NCI-H128 (cell line): ENCODE data around the gene KMT2E.
A peak's percentile ranks its signal among the peaks of the same experiment; 100 is the strongest.
"Not testable (repeated sequence)": the region's sequence is repeated elsewhere in the genome, so short reads cannot be mapped to it uniquely, and the experiment has no call there.

Experiments
- DNase-seq: peaks from one replicate; lab custom pipeline; 2025; ENCODE audit not compliant: unreplicated experiment; lab: John Stamatoyannopoulos, UW

KMT2E gene, protein sequence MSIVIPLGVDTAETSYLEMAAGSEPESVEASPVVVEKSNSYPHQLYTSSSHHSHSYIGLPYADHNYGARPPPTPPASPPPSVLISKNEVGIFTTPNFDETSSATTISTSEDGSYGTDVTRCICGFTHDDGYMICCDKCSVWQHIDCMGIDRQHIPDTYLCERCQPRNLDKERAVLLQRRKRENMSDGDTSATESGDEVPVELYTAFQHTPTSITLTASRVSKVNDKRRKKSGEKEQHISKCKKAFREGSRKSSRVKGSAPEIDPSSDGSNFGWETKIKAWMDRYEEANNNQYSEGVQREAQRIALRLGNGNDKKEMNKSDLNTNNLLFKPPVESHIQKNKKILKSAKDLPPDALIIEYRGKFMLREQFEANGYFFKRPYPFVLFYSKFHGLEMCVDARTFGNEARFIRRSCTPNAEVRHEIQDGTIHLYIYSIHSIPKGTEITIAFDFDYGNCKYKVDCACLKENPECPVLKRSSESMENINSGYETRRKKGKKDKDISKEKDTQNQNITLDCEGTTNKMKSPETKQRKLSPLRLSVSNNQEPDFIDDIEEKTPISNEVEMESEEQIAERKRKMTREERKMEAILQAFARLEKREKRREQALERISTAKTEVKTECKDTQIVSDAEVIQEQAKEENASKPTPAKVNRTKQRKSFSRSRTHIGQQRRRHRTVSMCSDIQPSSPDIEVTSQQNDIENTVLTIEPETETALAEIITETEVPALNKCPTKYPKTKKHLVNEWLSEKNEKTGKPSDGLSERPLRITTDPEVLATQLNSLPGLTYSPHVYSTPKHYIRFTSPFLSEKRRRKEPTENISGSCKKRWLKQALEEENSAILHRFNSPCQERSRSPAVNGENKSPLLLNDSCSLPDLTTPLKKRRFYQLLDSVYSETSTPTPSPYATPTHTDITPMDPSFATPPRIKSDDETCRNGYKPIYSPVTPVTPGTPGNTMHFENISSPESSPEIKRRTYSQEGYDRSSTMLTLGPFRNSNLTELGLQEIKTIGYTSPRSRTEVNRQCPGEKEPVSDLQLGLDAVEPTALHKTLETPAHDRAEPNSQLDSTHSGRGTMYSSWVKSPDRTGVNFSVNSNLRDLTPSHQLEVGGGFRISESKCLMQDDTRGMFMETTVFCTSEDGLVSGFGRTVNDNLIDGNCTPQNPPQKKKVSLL (N-terminal part only)

DNA sequence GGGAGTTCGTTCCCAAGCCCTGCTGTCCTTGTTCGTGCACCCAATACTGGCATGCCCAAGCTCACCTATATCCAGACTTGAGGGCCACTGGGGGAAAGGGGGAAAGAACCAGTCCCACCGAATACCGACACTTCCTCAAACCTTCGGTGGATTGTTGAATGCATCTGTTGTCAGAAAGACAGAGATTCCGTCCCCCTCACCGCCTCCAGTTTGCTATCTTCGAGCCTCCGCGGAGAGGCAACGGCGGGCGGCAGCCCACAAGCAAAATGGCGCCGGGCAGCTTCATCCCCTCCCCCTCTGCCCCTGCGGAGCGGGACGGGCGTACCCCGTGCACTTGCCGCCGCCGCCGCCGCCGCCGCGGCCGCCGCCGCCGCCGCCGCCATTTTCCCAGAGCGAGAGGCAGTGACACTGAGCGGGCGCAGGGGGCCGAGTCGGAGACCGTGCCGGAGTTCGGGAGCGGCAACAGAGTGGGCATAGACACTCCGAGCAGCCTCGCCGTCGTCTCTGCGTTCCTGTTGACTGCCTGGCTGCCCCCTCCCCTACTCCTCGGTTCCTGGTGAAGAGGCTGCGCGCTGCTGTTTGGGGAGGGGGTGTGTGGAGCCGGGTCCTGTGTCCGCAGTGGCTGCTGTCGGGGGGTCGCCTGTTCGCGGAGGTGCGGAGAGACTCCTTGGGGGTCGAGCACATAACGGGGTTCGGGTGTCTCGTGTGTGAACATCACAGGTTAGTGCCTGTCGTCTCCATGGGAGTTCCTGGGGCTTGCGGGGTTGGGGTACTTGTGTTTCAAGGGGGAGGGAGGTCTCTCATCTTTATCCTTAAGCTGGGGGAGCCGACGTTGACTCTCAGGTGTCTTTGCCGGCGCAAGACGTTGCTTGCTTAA lies at the start of gene KMT2E:
Gene KMT2E (plus strand): TSS at position 390 of the 877 bp plus-strand sequence. CDS start 26,748 bp downstream, outside the sequence.
- DNase-seq, result peak; percentile 83

DNA sequence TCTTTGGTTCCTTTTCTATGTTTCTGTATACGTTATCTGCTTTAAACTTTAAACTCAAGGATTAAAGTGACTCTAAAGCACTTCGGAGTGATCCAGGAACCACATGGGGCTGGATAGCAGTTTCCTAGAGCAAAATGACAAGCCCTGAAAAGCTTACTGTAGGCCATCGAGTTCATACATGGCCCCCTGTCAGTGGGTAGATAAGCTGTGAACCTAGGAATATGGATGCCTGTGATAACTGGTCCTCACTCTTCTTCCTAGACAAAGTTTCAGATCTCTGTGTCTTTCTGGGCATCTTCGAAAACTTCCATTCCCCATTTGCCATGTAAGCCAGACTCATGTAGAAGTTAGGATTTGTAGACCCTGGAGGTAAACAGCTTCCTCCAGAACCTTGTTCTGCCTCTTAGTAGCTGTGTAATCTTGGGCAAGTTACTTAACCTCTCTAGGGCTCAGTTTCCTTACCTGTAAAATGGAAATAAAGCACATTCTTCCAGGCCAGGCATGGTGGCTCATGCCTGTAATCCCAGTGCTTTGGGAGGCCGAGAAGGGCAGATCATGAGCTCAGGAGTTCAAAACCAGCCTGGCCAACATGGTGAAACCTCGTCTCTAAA lies 49.3 kb upstream of the KMT2E start:
- DNase-seq, result no peak

DNA sequence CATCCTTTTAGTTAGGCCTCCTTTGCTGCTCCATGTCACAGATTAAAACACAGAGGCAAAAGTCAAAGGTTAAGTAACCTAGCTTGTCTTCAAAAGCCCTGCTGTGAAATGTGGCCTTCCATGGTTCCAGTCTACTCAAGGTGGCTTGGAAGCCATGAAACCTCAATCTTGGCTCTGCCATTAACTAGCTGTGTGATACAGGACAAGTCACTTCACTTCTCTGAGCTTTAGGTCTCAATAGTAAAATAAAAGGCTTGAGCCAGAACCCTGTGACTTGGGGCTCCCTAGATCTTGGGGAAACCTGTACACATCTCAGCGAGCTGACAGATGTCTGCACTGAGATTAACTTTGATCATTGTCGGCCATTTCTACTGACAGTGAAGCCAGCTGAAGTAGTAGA lies 48.0 kb upstream of the KMT2E start:
- DNase-seq, result no peak

DNA sequence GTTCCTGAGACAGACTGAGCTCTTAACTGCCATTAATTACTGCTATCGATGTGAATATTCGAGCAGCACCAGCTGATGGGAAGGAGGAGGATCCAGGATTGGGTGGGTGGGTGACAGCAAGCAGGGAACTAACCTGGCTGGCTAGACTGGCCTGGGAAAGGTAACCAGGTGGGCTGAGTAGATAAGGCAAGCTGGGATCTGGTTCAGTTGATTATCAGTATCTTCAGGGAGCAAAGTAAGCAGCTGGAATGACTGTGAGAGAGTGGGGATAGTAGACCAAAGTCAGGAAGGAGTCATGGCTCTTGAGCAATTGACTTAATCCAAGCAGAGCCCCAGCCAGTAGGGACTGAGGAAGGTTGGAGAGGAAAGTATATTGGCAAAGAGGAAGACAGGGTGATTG lies 46.9 kb upstream of the KMT2E start:
- DNase-seq, result no peak

DNA sequence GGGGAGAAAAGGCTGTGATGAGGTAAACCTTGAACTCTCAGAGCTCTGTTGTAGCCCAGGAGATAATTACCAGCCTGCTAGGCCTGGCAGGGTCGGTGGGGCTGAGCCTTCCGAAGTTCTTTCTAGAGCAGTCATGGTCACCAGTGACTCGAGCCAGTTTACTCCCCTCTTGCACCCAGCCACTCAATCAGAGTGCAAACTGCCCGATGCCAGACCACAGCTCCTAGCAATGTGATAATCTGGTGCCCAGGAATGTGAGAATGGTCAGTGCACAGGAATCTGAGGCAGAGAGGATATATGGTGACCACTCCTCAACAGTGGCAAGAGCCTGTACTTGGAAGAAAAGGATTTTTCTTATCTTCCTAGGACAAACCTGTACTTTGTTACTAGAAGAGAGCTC lies 46.4 kb upstream of the KMT2E start:
- DNase-seq, result no peak

DNA sequence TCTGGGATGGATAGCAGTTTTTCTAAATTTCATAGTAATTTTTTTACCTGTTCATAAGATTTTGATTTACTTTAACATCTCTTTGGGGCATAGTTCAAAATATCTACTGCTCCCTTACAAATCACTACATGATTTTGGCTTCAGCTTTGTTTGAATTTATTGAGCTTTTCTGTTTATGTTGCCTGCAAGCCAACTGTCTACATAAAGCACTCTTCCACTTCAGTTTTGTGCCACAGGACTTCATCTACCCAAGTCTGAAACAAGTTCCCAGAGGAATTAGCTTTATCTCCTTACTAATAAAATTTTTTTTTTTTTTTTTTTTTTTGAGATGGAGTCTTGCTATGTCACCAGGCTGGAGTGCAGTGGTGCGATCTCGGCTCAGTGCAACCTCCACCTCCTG lies 45.4 kb upstream of the KMT2E start:
- DNase-seq, result no peak

DNA sequence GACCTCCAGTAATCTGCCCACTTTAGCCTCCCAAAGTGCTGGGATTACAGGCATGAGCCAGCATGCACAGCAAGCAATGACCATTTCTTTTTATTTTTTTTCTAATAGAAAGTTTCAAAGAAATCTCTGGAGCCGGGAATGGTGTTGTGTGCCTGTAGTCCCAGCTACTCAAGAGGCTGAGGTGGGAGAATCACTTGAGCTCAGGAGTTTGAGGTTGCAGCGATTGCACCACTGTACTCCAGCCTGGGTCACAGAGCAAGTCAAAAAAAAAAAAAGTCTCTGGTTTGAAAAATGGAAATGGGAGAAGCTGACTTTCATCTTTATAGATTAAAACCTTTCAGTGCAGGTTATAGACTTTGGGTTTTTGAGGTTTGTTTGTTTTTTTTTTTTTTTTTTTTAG lies 44.8 kb upstream of the KMT2E start:
- no peak for DNase-seq

DNA sequence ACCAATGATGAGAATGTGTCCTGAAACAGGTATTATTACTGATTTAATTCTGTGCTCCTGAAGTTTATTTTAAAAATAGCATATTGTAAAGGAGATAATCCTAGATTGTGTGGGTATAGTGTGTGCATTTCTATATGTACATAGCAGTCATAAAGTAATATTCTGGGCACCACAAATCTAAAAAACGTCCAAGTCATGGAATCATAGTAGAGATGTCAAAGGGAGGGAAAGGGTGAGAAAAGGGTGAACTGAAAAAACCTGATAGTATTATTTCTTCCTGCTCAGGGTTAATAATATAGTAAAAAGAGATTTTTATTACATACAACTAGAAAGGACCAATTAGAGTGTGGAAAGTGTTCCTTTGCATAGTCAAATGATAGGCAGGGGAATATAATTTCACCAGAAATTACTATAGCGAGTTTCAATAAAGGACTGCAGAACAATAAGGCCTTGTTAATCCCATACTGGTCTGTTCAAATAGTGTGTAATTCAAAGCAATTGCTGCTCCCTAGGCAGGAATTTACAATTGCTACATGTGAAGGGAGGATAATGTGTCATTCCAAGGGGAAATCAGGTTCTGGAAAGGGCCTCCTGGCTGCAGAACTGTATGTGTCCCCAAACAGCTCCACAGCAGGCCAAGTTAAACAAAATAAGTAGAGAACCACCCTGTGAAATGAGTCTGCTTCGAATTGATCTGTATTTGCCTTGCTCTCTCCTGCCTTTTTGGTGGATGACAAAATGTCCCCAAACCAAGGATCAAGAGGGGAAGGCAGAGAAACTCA lies 42.5 kb upstream of the KMT2E start:
- no peak for DNase-seq

DNA sequence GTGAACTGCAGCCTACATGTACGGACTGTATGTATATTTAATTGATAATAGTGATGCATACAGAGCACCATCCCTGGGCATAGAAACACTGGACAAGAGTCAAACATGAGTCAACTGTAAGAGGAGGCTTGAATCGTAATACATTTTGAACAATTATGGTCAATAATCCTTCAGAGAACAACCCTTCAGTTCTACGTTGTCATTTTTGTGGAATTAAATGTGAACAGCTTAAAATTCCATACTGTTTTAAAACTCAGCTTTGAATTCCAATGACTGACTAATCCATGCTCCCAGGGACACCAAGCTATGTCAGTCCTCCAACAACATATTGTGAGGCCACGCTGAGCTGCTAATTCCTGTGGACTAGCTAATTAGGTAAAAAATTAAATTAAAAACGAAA lies 41.5 kb upstream of the KMT2E start:
- no peak for DNase-seq

DNA sequence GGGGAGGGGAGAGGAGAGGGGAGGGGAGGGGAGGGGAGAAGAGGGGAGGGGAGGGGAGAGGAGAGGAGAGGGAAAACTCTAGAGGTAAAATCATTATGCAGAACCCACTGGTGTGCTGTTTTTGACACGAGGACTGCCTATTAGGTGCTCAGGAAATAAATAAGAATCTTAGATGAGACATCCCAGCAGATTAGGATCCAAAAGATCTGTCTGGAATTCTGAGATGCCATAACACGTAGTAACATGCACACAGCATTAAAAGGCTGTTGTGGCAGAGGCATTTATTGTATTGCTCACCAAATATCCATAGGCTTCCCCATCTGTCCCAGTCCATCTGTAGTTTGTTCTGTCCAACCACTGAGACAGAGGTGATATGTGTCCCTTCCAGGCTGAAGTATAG lies 40.8 kb upstream of the KMT2E start:
- no peak for DNase-seq

DNA sequence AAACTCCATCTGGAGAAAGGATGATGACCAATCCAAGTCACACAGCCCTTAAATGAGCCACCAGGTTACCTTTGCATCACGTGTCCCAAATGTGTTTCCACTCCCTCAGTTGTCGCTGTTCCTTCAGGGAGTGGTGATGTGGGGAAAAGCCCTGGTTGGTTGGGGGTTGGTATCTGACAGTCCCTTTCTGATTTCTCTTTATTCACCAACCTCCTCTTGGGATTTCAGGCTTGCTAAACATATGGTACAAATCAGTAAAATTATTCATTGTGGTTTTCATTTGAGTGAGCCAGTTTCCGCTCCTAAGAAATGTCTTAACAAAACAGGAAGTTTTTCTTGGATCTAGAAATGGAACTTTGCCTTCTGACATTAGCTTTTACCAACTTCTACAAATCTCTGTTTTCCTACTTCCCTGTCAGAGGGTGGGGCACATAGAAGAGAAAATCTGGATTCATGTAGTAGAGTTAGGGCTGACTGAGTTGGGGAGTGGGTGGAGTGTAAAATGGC lies 40.0 kb upstream of the KMT2E start:
- DNase-seq, result no peak

DNA sequence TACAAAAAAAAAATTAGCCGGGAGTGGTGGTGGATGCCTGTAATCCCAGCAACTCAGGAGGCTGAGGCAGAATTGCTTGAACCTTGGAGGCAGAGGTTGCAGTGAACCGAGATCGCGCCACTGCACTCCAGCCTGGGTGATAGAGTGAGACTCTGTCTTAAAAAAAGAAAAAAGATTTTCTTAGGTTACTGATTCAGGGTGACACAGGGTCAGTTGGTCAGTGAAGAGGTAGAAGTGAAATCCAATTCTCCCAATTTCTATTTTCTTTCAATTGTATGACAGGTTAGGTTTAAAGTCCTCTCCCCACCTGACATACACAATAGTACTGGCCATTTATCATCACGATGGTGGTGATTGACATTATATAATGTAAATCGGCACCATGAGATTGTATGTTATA lies 38.5 kb upstream of the KMT2E start:
- not testable (repeated sequence) for DNase-seq

DNA sequence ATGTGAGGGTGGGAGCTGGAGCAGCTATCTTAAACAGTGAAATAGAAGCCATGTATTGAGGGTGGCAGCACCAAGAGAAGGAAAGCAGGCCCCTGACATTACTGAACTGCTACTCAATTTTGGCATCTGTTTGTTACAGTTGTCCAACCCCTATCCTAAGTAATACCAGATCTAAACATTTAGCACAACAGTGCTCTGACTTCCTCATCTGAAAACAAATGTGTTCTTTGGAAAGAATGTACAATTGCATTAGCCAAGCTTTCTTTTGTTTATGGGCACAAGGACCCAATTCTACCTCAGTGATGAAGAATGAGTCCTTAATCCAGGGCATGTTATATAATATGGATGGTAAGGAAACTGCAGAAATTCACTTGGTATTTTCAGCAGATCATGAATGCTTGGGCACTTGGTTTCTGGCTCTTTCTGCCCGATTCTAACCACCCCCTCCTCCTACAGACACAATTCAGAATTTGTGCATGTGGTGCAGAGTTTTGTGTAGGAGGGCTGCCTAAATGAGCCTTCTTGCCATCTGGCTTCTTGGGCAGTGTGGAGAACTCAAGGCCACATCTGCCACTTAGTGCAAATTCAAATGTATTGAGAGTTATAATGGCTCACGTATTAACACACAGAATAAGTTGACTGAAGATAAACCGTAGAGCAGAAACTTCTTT lies 36.9 kb upstream of the KMT2E start:
- DNase-seq, result no peak

DNA sequence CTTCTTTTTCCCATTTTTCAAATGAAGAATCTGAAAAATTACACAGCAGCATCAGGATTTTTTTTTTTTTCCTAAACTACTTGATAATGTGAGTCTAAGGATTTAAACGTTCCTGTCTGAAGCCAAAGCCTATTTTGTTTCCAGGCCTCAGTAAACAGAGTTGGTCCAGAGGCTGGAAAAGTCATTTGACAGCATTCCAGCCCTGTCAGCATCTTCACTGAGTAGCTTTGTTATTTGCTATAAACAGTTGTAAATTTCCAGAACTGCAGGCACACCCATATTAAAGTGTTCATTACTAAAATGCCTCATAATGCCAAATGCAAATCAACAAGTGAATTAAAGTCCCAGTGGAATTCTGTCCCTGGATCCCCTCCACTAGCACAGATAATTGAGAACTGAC lies 35.5 kb upstream of the KMT2E start:
- DNase-seq, result no peak

DNA sequence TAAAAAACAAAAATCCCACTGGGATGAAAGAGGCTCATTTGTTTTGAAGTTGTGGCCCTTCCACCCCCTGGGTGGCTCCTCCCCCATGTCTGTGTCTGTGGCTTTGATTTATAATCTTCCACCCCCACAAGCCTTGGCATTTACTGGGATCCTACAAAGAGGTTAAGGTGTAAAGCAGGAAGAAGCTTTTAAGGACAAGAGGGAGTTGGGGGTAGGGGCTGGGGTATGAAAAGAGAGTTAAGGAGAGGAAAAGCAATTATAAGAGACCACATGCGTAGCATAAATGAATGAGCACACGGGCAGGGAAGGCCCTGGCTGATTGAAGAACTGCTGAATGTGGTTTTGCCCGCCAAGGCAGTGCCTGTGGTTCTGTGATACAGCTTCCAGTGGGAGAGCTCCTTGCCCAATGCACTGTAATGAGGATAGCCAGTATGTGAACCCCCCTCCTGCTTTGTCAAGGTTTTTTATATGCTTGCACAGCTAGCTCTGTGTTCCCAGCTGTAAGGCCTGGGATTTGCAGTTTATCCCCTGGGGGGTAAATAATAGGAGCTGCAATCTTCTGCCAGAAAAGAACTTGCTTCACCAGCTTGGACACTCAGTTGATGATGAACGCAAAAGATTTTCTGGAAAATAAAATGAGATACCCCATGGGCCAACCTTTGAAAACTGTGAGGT lies 34.7 kb upstream of the KMT2E start:
- no peak for DNase-seq

DNA sequence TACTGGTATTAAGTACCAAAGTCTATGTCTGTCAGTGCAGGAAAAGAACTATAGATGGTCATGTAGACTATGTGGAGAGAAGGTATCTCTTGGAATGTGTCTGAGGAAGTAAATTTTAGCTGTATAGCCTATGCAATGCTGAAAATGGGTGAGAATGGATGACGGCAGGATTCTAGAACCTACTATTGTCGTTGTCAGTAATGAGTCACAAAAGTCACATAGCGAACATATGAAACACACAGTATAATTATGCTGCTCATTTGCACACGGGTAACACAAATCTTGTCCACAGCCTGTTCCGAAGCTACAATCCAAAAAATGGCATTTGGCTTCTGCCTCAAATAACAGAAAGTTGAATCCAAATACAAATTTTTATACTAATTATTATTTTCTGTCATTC lies 33.6 kb upstream of the KMT2E start:
- no peak for DNase-seq

DNA sequence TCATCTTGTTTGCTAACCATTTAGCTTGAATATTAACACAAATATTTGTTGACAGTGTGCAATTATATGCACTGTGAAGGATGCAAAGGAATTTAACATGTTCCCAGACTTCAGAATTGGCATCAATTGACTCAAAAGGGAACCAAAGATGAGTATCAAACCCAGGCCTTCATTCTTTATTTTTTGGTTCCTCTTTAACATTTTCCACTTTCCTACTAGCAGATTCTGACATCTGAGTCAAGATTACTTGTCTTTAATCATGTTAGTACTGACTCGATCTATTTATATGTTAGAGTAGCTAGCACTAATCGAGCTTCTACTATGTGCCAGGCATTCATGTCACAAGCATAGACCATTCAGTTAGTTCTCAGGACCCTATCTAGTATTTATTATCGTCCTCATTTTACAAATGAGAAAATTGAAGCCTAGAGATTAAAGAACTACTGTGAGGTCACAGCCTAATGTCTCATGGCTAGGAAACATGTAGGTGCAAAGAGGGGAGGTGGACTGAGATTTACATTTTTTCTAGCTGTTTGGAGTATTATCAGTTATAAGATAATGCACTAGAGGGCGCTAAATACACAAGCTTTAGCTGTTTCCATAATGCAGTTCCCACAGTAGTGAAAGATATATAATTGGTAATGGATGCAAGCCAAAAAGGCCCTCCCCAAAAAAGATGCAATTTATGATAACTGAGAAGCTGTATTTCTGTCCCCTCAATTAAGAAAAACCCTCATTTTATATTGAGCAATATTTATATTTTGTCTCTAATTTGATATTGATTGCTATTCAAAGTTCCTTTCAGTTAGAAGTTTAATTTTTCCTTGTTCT lies 32.9 kb upstream of the KMT2E start:
- no peak for DNase-seq
